Measurements from ENCODE around the gene SQSTM1. TPM values are rescaled to one million over a fixed set of nuclear protein-coding genes. Genes with fewer than 3 reads are reported as not detected.
"Not testable (repeated sequence)": the region's sequence is repeated elsewhere in the genome, so short reads cannot be mapped to it uniquely, and the experiment has no call there.

Gene SQSTM1
- total RNA-seq, result 132 TPM

DNA sequence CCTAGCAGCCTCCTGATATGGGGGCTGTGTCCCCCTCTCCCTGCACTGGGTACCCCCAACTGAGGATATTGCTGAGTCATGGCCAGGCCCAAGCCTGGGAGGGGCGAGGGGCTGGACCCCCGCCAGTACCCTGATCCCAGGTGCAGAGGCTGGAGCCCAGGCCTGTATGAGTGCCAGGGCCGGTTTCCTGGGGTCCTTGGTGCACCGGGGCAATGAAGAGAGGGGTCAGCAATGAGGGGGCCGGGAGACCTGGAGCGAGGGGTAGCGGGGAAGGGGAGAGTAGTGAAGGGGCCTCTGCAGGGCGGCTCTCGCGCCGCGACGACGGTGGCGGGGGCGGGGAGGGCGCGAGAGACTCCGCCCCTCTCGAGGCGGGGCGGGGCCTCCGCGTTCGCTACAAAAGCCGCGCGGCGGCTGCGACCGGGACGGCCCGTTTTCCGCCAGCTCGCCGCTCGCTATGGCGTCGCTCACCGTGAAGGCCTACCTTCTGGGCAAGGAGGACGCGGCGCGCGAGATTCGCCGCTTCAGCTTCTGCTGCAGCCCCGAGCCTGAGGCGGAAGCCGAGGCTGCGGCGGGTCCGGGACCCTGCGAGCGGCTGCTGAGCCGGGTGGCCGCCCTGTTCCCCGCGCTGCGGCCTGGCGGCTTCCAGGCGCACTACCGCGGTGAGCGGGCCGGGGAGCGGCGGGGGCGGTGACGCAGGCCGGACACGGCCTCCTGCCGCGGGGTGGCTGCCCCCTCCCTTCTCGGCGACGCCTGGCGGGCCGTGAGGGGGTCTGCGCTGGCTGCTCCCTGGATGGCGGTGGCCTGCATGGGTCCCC, at the start of gene SQSTM1:
TSS of gene SQSTM1 (plus strand) at position 423 of the 815 bp plus-strand sequence. CDS start at position 455, 32 bp downstream.
- DNase-seq, result peak; percentile 93

DNA sequence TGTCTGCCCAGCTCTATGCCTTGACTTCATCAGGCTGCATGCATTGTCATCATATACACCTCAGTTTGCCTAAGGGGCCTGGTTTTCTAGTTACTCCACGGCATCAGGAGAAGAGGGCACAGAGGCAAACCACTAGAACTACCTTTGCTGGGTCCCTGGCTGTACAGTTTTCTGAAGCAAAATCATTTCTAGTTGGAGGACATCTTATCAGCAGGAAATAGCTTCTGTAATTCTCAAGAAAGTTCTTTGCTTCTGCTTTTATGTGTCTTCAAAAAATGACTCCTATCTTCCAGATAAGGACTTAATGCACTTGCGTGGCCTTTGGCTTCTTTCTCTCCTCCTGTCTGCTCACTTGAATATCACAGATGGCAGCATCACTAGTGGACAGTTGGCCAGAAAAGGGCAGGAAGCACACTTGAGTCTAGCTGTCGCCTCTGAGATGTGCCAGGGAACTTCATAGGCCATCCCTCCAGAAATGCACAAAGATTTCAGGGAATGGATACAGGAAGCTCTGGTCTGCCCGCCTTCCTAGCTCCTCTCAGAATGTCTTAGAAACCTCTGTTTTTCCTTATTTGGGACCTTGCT, 49.3 kb upstream of the SQSTM1 start:
- no peak for DNase-seq

DNA sequence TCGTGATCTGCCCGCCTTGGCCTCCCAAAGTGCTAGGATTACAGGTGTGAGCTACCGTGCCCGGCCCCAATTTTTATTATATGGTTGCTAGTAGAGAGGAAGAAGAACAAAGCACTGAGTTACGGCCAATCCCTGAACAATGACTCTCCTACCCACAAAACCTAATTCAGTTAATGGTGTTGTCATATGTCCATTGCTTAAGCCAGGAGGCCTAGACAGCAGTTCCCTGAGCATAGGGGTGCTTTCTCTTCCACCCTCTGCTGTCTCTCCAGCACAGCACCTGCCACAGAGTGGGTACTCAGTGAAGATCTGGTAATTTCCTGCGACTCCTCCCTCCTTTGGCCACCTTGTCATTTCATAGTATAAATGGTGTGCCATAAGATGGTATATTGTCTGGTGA, 48.4 kb upstream of the SQSTM1 start:
- DNase-seq, result no peak

DNA sequence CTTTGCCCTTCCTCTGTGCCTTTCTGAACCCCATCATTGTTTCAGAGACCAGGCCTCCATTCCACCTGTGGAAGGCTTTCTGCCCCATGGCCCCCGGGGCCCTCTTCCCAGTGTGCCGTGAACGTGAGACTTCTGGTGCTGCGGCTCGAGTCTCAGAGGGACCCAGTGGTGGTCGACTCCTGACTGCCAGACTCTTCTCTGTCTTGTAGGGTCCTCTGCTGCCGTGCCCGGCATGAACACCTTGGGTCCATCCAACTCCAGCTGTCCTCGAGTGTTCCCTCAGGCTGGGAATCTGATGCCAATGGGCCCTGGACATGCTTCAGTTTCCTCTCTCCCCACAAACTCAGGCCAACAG, 47.0 kb upstream of the SQSTM1 start:
- DNase-seq, result no peak

DNA sequence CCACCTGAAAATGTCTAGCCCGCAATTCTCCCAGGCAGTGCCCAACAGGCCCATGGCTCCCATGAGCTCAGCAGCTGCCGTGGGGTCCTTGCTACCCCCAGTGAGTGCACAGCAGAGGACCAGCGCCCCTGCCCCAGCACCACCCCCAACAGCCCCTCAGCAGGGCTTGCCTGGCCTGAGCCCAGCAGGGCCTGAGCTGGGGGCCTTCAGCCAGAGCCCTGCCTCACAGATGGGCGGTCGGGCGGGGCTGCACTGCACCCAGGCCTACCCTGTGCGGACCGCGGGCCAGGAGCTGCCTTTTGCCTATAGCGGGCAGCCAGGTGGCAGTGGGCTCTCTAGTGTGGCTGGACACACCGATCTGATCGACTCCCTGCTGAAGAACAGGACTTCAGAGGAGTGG, 46.3 kb upstream of the SQSTM1 start:
- no peak for DNase-seq

DNA sequence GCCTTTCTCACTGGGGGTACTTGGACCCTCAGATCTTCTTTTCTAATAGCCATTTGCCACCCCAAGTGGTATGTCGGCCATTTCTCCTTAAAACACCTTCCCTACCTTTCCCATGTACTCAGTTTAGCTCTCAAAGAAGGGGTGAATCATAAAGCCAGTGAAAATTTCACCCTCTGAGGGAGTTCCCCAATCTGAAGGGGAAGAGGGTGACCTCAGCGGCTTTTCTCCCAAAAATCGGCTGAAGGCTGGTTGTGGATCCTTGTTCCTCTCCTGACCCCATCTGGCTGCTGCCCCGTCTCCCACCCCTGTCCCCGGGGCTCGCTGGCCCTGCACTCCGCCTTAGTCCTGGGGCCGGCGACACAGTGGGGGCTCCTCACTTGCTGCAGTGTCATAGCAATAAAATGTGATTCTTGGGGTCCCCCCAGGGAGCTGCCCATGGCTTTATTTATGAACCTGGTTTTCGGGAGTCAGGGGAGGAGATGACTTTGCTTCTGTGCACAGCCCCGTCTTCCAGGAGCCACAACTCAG, 44.2 kb upstream of the SQSTM1 start:
- DNase-seq, result no peak

DNA sequence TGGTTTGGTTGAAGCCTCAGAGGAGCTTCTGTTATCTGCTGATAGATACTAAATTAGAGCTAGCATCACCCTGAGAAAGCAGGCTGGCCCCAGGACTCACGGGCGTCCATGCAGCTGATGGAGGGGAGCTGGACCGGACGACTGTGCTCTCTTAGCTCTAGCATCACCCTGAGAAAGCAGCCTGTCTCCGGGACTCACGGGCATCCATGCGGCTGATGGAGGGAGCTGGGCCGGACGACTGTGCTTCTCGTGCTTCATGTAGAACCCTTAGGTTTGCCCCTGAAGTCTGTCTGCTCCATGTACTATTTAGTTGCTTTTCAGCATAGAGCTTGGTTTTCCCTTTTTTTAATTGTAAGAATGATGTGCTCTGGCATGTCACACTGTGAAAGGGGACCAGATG, 43.2 kb upstream of the SQSTM1 start:
- DNase-seq, result no peak

DNA sequence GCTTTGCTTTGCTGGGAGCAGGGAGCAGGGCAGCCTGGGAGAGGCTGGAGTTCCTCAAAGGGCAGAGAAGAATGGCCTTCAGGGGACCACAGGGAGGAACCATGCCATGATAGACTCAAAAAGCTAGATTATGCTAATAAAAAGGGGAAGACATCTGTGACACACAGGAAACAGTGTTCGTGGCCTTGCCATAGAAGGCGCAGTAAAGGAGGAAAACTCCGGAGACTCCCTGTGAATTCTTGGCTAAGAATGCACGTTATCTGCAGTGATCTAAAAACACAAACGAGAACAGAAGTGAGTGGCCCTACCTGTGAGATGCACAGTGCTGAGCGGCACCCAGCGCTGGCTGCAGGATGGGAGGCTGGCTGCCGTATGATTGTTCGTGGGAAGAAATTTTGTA, 42.8 kb upstream of the SQSTM1 start:
- DNase-seq, result no peak

DNA sequence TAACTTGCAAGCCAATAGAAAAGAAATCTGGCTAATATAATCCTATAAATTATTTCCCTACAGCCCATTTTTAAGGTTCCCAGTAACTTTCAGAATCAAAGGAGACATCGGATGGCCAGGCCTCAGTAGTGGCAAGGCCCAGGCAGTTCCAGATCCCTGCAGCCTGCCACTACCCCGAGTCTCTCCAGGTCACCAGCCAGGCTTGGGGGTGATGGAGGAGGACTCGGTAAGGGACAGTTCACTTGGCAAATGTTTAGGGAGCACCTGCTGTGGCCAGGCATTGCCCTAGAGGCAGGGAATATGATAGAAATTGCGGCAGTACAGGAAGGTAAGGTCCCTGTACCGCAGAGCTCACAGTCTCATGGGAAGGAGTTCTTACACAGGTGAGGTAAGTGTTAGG, 42.1 kb upstream of the SQSTM1 start:
- no peak for DNase-seq

DNA sequence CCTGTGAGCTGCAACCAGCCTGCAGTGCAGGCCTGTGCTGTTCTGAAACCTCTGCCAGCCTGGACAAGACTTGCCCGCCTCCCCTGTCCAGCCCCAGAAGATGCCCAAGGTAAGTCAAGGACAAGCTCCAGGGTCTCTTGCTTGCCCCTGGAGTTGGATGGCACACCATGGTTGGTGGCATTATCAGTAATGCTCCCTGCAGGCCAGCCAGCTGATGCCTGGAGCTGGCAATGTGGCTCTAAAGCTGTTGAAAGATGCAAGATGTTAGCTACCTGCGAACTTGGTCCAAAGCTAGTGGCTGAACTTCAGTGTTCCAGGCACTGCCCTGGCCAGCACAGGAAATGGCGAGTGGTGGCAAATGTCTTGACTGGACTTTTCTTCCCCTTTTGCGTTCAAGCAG, 40.9 kb upstream of the SQSTM1 start:
- no peak for DNase-seq

DNA sequence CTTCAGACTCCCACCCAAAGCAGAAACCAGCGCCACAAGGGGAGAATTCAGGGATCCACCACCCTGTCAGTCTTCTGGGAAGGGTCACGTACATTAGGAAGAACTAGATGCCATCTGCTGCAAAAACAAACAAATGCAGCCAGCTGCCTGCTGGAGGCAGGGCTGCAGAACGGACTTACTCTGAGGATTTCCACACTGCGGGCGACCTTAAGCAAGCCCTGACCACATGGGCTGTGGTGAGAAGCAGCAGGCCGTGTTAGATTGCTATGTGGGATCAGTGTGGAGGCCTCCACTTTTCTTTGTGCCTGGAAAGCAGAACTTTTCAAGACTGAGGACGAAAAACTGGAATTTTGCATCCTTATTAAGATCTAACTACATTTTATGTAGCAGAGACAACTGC, 40.3 kb upstream of the SQSTM1 start:
- no peak for DNase-seq

DNA sequence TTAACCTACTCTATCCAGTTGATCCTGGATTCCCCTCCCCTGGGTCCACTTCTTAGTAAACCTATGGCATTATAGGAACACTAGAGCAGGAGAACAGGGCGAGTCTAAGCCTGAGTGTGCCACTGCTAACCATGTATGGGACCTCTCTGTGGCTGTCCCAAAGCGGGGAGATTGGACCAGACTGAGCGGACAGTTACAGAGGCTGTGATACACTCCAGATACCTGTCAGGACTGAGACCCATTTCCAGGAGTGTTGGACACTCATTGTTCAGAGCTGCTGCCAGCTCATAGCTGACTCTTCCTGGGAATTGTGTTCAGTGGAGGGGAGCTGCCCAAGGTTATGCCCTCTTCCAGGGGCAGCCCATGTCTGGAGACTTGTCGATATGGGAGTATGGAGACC, 38.9 kb upstream of the SQSTM1 start:
- no peak for DNase-seq

DNA sequence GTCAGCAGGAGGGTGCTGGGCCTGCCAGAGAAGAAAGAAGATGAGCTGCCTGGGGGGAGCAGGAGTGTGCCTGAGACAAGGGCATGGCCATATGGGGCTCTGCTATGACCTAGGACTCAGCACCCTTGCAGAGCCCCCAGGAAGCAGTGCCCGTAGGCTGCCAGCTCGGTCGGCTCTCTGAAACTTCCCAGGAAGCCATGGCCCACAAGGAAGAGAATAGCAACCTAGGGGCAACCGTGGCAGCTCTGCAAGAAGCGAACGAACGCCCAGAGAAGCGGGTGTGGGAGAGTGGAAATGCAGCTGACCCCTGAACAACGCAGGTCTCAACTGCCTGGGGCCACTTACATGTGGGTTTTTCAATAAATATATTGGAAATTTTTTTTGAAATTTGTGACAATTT, 37.6 kb upstream of the SQSTM1 start:
- DNase-seq, result no peak

DNA sequence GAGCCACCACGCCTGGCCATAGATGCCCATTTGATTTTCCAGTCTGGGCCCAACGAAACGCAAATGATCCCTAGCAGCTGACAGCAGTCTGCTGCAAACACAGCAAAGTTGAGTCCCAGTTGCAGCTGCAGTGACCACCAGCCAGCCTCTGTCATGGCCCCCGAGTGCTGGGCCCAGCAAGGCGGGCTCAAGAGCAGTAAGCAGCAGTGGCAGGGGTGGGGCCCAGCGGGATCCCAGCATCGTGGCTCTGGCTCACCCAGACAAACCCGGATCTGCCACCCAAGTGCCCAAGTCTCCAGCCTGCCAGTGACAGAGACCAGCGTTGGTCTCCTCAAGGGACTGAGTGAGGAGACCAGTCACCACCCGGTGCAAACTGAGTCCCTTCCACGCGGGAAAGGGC, 33.8 kb upstream of the SQSTM1 start:
- DNase-seq, result no peak

DNA sequence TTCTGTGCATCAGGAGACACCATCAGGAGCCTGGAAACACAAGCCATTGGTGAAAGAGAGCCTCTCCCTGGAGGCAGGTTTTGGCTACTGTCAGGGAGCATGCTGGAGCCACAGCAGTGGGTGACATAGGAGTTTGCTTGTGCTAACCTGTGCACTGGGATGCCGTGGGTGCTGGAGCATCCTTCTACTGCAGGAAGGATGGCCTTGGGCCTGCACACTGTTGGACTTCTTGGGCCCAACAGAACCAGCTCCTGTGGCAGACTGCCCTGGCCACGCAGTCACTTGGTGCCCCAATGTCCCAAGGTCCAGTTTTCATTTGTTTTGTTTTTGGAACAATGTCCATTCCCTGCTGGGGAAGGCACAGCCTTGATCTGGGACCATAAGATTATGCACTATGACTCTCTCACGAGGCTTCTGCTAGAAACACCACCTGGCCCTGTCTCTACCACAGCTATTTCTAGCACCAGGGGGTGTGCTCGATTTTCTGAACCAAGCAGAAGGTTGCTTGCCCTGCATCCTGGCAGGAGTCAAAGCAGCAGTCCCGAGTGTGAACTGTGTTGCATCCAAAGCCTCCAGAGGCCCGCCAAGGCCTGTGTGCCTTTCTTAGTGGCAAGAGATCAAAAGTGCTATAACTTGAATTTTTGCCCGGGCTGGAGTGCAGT, 32.4 kb upstream of the SQSTM1 start:
- DNase-seq, result no peak

DNA sequence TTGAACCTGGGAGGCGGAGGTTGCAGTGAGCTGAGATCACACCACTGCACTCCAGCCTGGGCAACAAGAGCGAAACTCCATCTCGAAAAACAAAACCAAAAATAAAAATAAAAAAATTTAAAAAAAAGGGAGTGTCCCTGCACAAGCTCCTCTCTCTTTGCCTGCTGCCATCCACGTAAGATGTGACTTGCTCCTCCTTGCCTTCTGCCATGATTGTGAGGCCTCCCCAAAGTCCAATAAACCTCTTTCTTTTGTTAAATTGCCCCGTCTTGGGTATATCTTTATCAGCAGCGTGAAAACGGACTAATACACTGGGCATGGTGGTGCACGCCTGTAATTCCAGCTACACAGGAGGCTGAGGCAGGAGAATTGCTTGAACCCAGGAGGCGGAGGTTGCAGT, 31.4 kb upstream of the SQSTM1 start:
- not testable (repeated sequence) for DNase-seq

DNA sequence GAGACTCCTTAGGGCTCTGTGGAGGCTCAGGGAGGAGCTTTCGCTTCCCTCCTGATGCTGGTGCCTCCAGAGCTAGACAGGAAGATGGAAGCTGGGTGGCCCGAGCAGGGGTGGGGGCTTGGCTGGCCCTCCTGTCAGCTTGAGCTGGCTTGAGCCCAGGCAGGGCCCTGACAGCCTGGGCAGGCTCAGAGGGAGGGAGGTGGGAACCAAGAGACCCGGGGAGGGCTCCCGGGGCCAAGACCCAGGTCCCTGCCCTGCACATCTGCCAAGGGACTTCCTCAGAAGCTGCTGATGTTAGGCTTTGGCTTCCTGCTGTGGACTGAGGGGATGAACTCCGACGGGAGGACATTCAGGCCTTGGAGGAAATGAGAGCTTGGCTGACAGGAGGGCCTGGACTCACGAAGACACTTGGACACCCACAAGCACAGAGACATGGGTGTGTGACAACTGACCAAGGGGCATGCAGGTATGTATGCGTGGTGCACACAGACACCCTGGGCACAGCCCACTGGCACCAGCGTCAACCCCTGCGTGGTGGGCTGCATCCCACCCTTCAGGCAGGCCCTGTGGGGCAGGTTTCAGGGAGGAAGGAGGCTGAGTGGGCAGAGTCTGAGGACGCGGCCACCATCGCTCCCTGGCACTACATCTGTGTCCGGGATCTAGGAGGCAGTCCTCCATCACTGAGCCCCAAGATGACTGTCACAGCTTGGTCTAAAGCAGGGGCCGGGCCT, 28.7 kb upstream of the SQSTM1 start:
- DNase-seq, result no peak

DNA sequence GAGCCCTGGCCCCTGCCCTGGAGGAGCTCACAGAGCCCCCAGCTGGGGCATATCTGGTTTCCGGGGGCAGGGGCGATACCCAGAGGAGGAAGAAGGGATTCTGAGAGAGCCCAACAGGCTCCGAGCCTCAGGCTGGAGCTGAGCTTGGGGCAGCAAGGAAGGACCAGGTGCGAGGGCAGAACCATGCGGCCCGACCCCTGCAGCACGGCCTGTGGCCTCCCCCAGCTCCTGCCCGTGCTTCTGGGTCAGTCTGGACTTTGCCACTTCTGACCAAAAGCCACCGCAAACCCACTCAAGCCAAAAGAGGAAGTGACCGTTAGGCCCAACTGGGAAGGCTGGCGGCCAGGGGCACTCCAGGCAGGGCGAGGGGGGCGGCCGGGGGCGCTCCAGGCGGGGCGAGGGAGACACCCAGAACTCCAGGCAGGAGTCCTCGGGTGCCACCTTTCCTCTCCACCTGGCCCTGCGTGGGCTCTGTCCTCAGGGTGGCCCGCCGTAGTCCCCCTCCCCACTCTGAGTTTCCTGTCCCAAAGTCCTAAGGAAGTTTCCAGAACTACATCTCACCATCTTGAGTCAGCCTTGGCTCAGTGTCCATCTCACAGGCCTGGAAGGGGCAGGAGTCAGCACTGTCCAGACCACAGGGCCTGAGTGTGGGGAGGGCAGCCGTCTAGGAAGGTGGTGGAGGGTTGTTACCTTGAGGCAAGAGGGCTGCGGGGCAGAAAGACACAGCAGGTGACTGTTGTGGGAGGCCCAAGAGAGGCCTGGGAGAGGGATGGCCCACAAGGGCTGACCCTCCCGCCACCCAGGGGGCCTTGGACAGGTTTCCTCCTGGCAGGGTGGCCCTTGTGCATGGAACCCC, 27.9 kb upstream of the SQSTM1 start:
- DNase-seq, result no peak

DNA sequence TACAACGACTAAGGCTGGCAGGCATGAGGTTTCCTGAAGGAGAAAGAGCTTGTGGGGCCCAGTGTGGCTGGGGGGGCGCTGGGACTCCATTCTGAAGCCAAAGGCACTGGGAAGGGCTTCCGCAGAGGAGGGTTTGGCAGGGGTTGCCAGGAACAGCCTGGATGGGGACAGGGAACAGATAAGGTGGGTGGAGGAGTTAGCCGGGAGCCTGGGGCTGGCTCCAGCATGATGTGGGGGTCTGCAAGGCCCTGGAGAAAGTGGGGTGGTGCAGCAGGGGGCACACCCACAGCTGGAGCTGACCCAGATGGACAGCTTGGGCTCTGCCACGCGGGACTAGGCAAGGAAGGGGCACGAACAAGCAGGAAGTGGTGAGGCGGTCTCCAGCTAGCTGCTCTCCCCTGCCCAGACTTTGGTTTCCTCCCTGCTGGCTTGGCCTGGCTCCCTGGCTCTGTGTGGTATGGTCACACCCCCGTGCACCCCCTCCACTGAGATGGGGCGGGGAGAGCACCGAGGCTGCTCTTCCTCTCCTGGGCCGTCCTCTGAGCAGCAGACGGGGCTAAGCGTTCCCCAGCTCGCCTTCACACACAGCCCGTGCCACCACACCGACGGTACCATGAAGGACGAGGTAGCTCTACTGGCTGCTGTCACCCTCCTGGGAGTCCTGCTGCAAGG, 27.1 kb upstream of the SQSTM1 start, which contains the start of gene LTC4S:
TSS of gene LTC4S (plus strand) at position 519 of the 672 bp plus-strand sequence. CDS start at position 614, 95 bp downstream.
- DNase-seq, result peak; percentile 60

DNA sequence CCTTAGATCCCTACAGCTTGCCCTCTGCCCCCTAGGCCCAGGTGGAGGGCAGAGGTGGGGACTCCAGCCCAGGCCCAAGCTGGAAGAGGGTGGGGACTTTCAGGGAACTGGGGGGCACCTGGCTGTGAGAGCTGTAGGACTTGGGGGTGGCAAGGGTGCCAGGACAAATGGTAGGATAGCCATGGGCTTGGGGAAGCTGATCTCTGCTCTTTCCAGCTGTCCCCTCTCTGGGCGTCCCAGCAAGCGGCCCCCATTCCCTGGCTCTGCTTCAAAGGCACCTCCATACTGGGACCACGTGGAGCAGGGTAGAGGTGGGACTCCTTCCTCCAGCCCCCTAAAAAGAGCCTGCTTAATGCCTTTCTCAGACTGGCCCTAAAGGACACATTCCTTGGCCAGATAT, 26.5 kb upstream of the SQSTM1 start:
- DNase-seq, result no peak

DNA sequence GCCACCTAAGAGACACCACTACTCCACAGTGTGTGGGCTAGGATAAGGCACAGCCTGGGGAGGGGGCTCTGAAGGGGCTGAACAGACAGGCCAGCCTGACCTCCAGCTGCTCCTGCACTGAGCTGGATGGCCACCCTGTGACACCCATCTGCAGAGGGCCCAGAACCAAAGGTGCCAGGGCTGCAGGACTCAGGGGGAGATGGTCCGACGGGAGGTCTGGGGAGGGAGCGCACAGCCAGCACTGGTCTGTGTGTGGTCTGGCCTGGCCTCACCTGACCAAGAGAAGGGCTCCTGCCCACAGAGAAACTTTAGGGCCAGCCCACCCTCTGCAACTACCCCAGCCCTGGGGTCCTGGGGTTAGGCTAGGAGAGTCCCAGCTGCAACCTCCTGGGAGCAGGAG, 26.1 kb upstream of the SQSTM1 start:
- no peak for DNase-seq

Measured in tongue (tissue), 2 donors.